Measurements from ENCODE around the gene TRIM17. TPM values are rescaled to one million over a fixed set of nuclear protein-coding genes. Genes with fewer than 3 reads are reported as not detected.

Gene TRIM17
- total and polyA plus RNA-seq, 12 donors: 0.17 to 7.4 (median 0.96) TPM; not detected in 3

DNA sequence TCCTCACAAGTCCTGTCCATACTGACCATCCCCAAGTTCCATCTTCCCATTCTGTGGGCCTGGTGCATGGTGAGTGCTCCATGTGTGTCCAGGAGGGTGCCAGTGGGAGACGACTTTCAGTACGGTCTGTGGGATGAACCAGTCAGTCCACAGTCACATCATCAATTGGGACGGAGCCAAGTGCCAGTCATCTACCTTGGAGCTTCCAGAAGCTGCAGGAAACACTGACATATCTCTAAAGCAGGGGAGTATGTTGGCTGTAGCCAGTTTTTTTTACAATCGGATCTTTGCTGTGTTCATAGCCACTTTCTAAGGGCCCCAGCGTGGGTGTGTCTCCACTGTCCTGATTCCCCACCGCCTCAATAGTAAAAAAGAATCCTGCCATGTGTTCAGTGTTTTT is 13.6 kb upstream of the TRIM17 start:
- no peak for TF ChIP-seq CTCF (IDR thresholded peaks at IDR 0.05)
- TF ChIP-seq POLR2A (IDR thresholded peaks at IDR 0.05): no peak
- H3K27me3 ChIP-seq: peaks cover 4% of the 10 kb centered on the region
- intact Hi-C loops (cut with DNase I): no loop called here
- no peak overlapping the region for H3K27ac ChIP-seq
- WGBS, 4 donors: 75 to 82% (median 77%) methylated on average over 6 of the region's 6 CpGs
- DNase-seq: no peak
- H3K4me1 ChIP-seq (replicated peaks in 1 of 2): no peaks in the 10 kb centered on the region
- H3K36me3 ChIP-seq (replicated peaks in 1 of 2): no peaks in the 10 kb centered on the region
- no peaks in the 10 kb centered on the region for H3K9me3 ChIP-seq (replicated peaks in 1 of 3)
- H3K4me3 ChIP-seq: no peak overlapping the region

- no peak overlapping the region for H3K4me3 ChIP-seq
- no peak for DNase-seq
- H3K27me3 ChIP-seq: peaks cover 4% of the 10 kb centered on the region
- WGBS, 4 donors: 67 to 76% (median 72%) methylated on average over 9 of the region's 9 CpGs
- H3K4me1 ChIP-seq (replicated peaks in 1 of 2): no peaks in the 10 kb centered on the region
- intact Hi-C loops (cut with DNase I): no loop called here
- no peaks in the 10 kb centered on the region for H3K9me3 ChIP-seq (replicated peaks in 1 of 3)
- TF ChIP-seq POLR2A (IDR thresholded peaks at IDR 0.05) (no peak), CTCF (IDR thresholded peaks at IDR 0.05) (no peak)
- no peak overlapping the region for H3K27ac ChIP-seq
- no peaks in the 10 kb centered on the region for H3K36me3 ChIP-seq (replicated peaks in 1 of 2)
These were observed 13.0 kb upstream of the TRIM17 start for GRCh38 chr1:228429698-228430097.

- no peaks in the 10 kb centered on the region for H3K9me3 ChIP-seq (replicated peaks in 1 of 3)
- H3K4me3 ChIP-seq: no peak overlapping the region
- H3K4me1 ChIP-seq (replicated peaks in 1 of 2): no peaks in the 10 kb centered on the region
- 57 to 87% (median 64%) methylated on average over 3 to 8 of the region's 8 CpGs for WGBS, 4 donors
- no peak for DNase-seq
- intact Hi-C loops (cut with DNase I): no loop called here
- H3K27ac ChIP-seq: no peak overlapping the region
- TF ChIP-seq CTCF (IDR thresholded peaks at IDR 0.05): no peak
- no peak for TF ChIP-seq POLR2A (IDR thresholded peaks at IDR 0.05)
- no peaks in the 10 kb centered on the region for H3K36me3 ChIP-seq (replicated peaks in 1 of 2)
- H3K27me3 ChIP-seq: peaks cover 4% of the 10 kb centered on the region
These were observed 12.3 kb upstream of the TRIM17 start for GRCh38 chr1:228429007-228429406.

DNA sequence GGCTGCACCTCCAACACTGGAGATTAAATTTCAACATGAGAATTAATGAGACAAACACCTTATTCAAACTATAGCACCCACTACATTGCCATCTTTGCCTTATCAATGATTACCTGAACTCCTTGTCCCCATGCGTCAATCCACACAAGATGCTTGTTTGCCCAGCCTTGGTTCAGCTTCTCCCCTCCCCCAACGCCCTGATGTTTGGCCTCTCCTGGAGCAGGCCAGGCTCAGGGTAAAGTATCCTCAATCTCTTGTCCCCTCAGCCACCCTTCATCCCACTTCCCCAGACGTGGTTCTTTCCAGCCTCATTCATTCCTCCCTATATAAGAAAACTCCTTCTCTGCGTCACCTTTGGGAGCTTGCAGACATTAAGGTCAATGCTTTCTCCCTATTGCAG is 11.8 kb upstream of the TRIM17 start:
- no peak overlapping the region for H3K4me3 ChIP-seq
- peaks cover 4% of the 10 kb centered on the region for H3K27me3 ChIP-seq
- H3K9me3 ChIP-seq (replicated peaks in 1 of 3): no peaks in the 10 kb centered on the region
- no peak for DNase-seq
- intact Hi-C loops (cut with DNase I): no loop called here
- no peaks in the 10 kb centered on the region for H3K4me1 ChIP-seq (replicated peaks in 1 of 2)
- H3K36me3 ChIP-seq (replicated peaks in 1 of 2): no peaks in the 10 kb centered on the region
- no peak overlapping the region for H3K27ac ChIP-seq
- 62 to 72% (median 66%) methylated on average over 4 of the region's 4 CpGs for WGBS, 4 donors
- TF ChIP-seq CTCF (IDR thresholded peaks at IDR 0.05) (no peak), POLR2A (IDR thresholded peaks at IDR 0.05) (no peak)

Measured in adrenal gland (tissue), 12 donors.